Stimulated activated CD4-positive, alpha-beta T cell treated with anti-CD3 and anti-CD28 coated beads, TNF-alpha, amount 100 ng/mL, for 1 hour (primary cell): ENCODE data around the gene NPAS2.

Experiments
- DNase-seq, 3 donors: peaks; one replicate each; pipeline ENCODE4 v3.0.0-alpha.2; 2020; ENCODE audit warnings: low read depth in 3 of 3, low spot score in 1 of 3

The NPAS2 gene

DNA sequence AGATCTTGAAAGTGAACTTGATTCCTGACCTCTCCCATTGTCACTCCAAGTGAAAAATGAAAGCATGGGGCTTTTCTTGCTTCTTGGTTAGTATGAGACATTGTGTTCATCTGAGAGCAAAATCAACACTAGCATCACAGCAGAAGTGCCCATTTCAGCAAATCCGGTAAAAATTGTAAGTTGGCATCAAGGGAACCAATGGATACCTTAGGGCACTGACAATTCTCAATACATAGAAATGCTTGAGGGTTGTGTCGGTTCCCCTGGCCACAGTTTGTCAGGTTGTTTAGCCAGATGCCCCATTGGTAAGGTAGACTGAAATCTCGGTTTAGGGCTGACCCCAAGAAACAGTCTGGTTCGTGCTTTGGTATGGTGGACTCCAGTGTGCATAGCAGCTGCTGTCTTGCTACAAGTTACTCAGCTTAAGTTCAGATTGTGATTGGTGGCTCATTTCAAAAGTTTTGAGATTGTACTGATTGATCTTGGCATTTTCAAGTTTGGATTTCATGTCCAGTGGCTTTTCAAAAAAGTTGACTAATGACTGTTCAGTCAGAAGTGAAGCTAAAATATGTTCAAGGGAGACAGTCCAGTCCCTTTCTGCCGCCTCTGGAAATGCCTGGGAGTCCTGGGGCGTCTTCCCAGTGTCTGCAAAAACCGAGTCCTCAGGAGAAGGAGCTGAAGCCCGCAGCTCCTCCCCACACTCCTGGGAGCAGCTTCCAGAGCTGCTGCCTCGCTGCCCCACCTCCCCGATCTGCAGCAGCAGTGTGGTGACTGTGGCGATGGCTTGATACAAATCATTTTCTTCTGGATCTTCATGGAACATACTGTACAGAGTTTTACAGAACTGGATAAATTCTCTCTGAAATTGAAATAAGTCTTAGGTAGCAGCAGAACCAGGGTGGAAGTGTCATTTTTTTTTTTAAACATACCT, 187.7 kb downstream of the NPAS2 start:
- DNase-seq = no peak

DNA sequence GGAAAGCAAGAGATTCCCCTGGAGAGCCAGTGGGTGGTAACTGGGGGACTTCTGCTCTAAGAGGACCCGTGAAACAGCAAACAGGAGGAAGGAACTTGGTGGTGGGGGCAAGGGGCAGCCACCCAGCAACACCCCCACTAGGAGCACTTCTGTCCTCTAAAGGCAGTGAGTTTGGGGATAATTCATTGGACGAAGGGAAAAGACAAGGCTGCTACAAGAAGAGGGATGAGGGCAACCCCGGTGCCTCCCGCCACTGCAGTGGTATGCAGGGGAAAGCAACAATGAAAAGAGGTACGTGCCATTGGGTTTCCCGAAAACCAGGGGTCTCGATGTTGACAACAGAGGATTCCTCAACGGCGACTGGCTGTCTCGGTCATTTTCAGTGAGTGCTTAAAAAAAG, 191.2 kb downstream of the NPAS2 start:
- no peak for DNase-seq

DNA sequence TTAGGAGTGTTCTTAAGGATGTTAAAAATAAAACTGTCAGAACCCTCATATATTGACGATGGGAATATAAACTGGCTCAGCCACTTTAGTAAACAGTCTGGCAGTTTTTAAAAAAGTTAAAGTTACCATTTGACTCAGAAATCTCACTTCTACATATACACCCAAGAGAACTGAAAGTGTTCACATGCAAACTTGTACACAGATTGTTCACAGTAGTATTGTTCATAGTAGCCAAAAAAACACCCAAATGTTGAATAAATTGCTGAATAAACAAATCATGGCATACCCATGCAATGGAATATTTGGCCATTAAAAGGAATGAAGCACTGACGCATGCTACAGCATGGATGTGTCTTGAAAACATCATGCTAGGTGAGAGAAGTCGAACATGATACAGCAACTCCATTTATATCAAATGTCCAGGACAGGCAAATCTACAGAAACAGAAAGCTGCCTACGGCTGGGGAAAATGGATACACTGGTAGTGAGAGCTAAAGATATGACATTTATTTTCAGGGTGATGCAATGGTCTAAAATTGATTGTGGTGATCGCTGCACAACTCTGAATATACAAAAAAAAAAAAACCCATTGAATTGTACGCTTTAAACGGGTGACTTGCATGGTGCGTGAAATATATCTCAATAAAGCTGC, 192.2 kb downstream of the NPAS2 start:
- no peak for DNase-seq

DNA sequence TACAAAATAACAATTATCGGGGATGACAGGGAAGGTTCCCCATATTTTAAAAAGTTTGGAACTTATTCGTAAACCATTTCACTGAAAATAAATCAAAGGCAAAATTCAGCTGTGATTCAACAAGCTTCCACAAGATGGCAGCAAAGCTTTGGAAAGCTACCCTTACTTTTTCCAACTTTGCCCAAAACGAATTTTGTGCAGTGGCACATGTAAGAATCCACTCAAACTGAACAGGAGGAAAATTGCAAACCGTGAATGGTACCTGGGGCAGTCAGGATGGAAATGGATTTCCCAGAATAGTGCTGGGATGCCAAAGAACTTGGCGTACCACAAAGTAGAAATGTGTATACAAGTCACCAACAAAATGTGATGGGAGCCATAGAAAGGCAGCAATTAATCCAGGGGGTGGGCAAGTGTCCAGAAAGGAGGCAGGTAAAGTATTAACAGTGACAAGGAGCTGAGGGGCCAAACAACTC, 192.8 kb downstream of the NPAS2 start:
- no peak for DNase-seq

DNA sequence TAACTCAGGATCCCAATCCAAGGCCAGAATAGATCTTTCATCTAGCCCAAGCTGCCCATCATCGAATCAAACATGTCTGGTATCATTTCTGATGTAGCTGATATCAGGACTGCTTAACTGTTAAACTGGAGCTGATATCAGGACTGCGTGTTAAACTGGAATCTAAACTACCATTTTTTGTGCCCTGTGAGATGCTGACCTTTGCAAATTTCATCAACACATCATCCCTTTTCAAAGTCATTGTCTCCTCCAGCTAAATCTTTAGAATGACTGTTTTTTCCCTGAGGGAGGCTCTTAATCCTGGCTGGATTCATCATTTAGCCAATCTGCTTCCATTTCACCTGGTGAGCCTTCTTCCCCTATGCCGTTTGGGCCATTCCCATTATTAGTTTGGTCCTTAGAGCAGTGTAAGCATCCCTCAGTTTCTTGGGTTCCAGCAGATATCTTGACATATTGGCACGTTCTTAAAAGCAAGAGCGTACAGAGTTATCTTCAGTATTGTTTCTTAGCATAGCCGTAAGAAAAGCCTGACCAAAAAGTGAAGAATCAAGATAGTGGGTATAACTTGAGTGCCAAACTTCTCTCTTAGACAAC, 194.4 kb downstream of the NPAS2 start:
- no peak for DNase-seq

DNA sequence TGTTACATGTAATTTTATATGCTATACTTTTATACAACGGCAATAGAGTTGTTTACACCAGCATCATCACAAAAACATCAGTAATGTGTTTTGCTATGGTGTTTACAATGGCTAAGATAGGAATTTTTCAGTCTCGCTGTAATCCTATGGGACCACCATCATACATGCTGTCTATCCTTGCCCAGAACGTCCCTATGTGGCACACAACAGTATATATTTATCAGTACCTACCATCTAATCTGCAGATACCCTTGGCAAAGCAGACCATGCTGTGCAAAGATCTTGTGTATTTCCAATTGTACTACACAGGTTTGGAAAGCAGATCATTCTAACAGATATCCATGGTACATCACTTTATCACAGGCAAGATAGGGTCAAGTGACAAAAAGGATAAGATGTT, 197.4 kb downstream of the NPAS2 start:
- DNase-seq = no peak

DNA sequence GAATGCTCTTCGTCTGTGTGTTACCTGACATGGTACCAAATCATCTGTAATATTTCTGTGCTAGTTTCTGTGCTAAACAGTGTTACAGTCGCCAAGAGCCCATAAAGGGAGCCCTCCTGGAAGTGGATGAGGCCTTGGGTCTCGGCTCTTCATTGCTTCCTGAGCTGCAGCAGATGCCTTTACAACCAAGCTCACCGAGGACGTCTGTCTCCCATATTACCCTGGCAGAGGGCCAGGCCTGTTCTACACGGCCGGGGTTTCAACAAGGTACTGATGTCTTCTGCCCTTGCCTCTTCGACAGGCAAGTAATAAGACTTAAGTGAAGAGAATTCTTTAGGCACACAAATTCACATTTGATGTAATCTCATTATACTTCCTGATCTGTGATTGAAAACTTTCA, 199.0 kb downstream of the NPAS2 start:
- DNase-seq = no peak

DNA sequence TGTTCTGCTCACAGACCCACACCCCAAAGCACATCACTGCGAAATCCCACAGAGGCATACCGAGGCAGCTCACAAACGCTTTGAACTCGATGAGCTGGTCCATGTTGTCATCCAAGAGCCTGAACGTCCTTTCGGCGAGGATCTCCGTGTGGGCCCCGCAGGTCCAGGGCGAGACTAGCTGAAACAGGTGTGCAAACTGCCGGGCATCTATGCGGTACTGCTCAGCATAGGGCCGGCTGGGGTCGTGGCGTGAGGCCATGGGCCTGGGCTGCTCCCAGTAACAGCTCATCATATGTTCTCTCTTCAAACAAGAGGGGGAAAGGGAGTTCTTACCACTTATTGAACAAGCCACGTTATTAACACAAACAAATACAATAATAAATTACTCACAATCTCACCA, 202.3 kb downstream of the NPAS2 start:
- no peak for DNase-seq

DNA sequence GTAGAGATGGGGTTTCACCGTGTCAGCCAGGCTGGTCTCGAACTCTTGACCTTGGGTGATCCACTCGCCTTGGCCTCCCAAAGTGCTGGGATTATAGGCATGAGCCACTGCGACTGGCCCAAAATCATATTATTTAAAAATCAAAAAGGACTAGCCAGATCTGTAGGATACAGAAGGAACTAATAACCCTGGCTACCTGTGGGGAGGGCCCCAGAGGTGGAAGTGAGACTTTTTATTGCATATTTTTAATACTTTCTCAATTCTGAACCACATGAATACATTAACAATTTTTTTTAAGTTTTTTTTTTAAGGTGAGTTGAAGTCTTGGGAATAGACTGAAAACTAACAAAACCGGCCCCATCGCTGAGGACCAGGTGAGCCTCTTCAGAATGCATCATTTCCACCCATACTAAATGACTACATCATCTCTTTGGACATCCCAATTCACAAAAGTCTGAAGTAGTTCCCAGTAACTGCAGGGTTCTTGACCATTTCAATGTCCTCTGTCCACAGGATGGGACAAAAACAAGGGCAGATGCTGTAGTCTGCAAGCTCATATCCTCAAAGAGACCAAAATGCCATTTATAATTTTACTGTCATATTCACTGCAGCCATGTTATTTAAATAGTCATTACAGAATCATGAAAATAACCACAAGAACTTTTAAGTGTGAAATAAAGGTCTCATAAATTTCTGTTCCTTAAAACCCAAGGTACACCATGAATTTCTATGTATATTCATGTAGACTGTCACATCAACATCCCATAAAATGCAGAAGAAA, 203.6 kb downstream of the NPAS2 start:
- no peak for DNase-seq

DNA sequence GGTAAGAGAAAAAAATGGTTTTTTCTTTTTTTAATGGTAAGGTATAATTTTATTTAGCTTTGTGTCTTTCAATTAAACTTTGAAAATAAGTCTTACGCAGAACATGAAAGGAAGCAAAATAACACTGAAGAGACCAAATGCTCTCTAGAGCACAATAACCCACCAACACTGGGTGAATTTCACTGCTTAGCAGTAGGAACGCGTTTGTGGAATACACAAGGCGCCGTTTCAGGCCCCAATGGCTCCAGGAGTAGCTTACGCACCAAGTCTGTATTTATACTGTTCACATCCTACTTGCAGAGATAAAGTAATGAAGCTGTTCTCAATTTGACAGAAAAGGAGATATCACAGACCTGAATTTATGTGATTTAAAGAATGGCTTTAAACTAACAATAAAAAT, 205.6 kb downstream of the NPAS2 start:
- DNase-seq = no peak

DNA sequence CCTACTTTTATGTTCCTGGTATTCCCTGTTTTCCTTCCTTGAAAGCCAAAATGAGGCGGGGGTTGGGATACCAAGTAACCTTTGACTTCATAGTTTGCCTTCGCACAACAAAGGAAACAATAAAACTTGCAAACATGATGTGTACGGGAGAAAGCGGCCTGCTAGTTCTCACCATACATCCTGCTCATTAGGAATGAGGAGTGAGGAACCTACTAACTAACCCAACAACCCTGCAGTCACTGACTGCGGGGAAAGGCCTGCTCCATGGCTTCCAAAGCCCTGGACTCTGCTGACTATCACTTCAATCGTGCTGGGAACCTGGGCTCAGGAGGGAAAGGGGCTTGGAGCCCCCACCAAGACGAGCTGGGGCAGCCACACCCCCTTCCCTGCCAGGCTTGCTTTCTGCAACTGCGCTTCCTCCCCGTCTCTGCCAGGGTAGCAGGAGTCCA, 206.3 kb downstream of the NPAS2 start:
- DNase-seq = no peak

DNA sequence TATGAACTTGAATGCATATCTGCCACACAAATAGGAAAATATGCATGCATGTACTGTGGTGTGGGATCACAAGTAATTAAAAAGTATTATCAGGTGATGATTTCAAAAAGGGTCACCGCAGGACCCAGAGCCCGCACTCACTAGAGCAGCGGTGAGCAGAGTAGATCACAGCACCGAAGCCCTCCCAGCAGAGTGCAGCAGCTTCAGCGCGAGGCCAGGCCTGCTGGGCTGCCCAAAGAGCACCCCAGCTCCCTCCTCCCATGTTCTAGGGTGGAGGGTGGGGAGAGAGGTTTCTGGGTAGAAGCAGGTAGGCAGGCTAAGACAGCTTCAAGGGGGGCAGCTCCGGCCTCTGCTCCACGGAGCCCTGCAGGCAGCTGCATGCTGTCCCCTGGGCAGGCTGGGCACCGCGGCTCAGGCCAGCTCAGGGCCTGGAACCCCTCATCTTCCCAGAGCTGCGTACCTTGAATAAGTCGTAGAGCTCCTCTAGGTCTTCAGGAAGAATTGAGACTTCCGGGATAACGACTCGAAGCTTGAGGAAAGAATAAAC, 207.1 kb downstream of the NPAS2 start:
- no peak for DNase-seq

DNA sequence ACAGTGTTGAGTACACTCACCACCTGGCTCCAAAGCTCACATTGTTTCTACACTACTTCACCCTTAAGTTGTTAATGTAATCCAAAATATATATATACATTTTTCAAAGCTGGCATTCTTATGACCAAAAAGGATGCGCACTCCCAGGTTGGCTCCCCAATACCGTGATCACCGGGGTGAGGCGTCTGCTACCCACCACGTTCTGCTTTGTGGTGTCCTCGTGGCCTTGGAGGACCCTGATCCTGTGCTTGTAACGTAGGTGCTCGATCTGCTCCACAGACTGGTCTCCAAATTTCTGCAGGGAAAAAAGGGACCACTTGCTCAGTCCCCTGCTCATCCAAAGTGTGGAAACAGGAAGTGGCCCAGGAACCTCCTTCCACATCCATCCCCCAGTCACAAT, 207.9 kb downstream of the NPAS2 start:
- no peak for DNase-seq

DNA sequence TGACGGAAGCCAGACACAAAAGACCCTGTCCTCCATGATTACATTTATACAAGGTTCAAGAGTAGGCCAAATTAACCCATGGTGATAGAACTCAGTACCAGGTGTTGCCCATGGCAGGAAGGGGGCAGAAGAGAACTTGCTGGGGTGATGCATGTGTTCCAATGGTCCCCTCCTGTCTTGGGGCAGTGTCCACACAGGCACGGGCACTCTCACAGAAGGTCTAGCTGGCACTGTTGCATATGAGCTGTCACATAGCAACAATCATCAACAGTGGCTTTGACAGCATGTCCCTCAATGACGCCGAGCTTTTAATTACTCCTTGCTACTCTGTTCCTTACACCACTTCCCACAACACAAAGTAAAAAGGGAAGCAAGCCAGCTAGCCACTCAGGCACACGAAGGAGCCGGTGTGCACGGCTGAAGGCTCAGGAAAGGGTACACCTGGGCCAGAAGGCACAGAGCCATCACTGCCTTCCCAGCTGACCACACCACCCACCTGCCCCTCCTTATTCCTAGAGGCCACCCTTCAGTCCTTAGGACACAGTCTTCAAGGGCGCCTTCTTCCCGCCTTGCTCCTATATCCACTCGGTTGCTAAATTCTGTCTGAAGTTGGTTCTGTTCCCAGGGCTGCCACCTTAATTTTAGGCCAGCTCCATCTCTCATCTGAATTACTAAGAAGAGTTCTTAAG, 211.1 kb downstream of the NPAS2 start:
- DNase-seq = no peak

DNA sequence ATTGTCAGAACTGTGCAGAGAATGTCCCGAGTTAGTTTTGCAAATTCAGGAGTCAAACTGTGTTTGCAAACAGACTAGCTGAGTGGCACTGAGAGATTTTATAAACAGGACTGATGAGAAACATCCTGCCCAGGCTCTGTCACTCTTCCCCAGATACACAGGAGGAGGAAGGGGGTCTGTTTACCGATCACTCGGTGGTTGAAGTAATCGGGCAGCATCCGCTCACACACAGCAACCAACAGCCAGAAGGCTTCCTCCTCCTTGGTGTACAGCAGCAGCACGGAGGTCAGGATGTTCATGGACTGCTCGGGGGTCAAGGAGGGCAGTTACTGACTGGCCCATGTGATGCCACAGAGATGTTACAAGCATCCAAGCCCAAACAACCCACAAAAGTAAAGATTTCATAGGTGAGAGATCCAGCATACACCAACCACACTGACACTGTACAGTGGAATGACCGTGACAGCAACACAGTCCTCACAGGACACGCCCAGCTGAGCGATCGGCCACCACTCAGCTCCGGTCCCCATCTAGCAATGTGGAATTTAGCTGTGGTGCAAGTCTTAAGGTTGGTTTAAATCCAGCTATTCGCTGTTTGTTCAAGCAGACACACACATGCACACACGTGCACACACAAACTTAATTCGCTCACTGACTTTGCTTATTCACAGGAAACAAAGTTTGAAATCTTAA, 212.3 kb downstream of the NPAS2 start:
- DNase-seq = no peak

DNA sequence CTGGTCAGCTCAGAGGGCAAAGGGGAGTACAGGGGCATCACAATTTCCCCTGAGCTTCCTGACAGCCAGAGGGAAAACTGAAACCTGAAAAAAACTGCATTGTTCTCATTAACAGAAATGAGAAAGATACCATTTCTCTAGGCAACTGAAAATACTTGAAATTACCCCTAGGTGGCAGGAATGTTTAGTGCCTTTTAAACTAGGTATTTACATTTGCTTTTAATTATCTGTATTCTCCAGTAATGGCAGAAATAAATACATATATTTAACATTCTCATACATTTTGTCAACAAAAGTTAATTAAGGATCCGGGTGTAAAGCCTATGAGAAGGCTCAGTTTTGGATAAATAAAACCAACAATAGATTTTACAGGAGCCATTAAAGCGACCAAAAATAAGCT, 216.6 kb downstream of the NPAS2 start:
- DNase-seq = no peak

DNA sequence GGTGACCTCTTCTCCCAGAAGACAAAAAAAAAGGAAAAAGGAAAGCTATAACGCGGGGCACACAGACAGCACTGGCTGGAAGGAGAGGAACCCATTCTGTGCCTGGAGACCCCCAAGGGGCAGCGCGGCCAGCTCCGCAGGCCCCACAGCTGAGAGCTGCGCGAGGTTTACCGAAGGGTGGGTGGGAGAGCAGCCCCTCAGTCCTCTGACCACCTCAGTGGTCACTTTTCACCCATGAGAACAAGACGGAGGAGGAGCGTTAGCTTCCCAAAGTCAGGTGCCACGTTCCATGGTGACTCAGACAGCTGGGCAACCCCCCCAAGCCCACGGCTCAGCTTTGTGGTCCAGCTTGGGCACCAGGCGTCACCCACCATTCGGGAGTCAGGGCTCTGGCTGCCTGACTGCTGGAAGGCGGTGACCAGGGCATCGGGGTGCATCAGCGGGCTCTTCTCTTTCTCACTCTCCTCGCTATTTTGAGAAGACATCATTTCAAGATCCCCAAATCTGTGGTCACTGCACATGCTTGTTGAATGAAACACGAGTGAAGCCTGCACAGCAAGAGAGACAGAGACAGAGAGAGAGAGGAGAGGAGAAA, 217.3 kb downstream of the NPAS2 start:
- no peak for DNase-seq

DNA sequence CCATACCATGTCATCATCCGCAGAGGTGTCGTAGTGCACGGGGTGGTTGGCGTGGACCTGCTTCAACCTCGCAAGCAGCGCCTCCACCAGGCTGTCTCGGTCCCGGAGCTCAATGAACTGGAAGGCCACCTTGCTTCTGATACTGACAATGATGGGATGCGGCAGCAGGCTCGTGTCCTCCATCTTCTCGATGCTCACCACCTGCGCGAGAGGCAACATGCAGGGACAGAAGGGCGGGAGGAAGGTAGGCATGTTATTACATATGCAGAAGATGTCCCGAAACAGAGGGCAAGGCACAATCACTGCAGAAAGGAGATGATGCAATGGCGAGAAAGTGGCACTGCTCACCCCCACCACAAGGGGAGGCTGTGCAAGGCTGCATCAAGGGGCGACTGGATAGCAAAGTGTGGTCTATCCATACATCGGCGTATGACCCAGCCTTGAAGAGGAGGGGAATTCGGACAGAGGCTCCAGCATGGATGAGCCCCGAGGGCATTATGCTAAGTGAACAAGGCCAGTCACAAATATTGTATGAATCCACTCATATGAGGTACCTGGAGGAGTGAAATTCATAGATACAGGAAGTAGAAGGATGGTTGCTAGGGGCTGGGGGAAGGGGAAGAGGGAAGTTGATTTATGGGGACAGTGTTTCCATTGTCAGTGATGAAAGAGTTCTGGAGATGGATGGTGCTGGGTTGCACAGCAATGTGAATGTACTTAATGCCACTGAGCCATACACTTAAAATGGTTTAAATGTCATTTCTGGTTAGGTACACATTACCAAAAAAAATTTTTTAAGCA, 218.7 kb downstream of the NPAS2 start:
- DNase-seq = no peak

DNA sequence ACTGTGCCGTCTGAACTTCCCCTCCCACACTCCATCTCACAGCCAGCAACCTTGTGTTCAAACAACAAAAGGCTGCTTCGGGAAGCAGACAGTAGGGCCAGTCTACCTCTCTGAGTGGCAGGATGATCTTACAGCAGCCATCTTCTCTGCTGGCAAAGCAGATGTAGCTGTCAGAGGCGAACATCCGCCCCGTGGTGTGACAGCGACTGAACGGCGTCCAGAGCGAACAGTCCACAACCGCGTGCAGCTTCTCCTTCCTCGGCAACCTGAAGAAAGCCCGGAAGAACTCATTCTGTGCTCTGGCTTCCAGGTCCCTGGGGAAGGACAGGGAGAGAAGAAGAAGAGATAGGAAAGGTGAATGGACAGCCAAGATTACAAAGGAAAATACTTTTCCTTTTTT, 220.1 kb downstream of the NPAS2 start:
- no peak for DNase-seq
